GM13976 (cell line): ENCODE measurements around the gene ERO1B.

Experiments used
- DNase-seq: peaks from one replicate; pipeline ENCODE4 v3.0.0; 2012; ENCODE audit warnings: low spot score
- in situ Hi-C: fragments of 300-500 bp; cut with MboI; formaldehyde crosslinking; loops from one replicate; pipeline ENCODE4 v1.12.0; 2022; ENCODE audit warnings: low sequenced_read_pairs, mixed read lengths, inconsistent platforms; ENCODE audit not compliant: unreplicated experiment
- TF ChIP-seq, protein P1 (sequence below): IDR thresholded peaks from 2 replicates; pipeline ENCODE4 v1.5.1; 2012; ENCODE audit warnings: borderline replicate concordance, mild to moderate bottlenecking; ENCODE audit not compliant: insufficient read depth; ENCODE audit errors: extremely low read depth, missing control alignments, control extremely low read depth

Gene ERO1B

DNA sequence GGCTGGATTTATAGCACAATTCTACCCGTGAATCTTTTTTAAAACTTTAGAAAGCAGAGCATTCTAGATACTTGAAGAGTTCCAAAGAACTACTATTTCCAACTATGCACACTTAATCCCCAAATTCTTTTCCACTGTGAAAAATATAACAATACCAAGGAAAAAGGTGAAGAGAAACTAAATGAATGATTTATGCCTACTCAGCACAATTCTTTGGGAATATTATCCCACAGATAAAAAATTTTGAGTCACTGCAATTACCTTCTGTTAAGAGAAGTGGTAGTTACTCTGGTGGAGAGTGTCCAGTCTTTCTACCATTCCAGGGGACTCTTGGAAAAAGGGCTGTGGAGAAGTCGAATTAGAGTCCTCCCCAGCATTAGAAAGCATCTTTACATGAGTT is 39.2 kb downstream of the ERO1B start:
- DNase-seq, result no peak
- in situ Hi-C loops, result no loop called here
- TF ChIP-seq, protein P1, sequence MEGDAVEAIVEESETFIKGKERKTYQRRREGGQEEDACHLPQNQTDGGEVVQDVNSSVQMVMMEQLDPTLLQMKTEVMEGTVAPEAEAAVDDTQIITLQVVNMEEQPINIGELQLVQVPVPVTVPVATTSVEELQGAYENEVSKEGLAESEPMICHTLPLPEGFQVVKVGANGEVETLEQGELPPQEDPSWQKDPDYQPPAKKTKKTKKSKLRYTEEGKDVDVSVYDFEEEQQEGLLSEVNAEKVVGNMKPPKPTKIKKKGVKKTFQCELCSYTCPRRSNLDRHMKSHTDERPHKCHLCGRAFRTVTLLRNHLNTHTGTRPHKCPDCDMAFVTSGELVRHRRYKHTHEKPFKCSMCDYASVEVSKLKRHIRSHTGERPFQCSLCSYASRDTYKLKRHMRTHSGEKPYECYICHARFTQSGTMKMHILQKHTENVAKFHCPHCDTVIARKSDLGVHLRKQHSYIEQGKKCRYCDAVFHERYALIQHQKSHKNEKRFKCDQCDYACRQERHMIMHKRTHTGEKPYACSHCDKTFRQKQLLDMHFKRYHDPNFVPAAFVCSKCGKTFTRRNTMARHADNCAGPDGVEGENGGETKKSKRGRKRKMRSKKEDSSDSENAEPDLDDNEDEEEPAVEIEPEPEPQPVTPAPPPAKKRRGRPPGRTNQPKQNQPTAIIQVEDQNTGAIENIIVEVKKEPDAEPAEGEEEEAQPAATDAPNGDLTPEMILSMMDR, result no peak

DNA sequence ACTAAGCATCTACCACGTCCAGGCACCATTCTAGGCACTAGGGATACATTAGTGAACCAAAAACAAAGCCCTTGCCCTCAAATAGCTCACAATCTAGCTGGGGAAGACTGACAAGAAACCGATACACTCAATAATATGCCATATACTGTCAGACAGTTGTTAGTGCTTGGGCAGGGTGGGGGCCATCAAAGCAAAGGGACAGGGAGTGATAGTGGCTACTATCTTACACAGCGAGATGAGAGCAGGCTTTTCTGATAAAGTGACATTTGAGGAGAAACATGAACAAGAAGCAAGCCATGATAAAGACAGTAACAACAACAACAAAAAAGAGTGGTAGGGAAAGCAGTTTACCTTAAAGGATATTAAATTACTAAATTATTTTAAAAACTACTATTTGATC is 41.1 kb downstream of the ERO1B start:
- in situ Hi-C loops, result no loop called here
- TF ChIP-seq, protein P1, result no peak
- DNase-seq, result no peak

DNA sequence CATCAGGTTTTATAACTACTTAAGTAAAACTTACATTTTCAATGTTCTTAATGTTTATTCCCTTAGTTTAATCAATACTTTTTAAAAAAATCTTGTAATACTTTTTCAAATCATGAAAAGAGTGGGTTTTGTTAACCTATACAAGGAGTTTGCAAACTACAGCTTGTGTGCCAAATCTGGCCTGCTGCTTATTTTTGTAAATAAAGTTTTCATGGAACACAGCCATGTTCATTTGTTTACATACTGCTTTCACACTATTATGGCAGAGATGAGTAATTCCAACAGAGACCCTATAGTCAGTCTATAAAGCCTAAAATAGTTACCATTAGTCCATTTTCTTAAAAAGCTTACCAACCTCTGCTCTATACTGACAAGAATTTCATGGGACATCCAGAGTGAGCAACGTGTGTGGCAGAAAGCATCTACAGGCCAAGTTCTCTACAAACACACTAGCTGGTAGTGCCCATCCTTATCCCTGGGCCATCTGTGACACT is 42.6 kb downstream of the ERO1B start:
- in situ Hi-C loops, result no loop called here
- no peak for DNase-seq
- TF ChIP-seq, protein P1, result no peak

DNA sequence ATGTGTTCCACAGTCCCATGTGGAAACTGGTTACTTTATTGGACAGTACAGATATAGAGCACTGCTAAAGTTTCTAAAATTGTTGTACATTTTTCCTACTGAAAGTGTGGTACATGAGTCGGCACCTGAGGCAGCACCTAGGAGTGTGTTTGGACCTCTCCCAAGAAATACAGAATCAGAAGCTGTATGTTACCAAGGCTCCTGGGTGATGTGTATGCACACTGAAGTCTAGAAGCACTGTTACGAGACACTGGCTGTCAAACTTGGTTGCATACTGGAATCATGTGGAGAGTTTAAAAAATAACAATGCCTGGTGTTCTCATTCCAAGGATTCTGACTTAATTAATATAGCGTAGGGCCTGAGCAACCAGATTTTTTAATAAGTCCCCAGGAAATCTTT is 46.6 kb downstream of the ERO1B start:
- no peak for DNase-seq
- in situ Hi-C loops, result no loop called here
- TF ChIP-seq, protein P1, result no peak

DNA sequence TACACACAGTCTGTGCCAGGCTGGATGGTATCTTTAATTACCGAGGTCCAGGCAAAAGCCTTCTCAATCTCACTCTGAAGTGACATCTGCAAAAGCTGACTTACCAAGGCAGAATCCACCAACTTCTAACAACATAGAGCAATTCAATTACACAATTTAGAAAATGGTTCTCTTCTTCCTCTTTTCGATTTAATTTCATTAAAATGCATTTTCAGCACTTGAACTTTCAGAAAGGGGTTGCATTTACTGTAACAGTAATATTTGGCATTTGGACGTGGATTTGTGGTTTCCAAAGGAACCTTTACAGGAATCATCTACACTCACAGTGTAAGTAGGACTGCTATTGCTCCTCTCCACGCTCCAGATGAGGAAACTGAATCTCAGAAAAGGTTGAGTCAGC is 53.3 kb downstream of the ERO1B start:
- DNase-seq, result no peak

DNA sequence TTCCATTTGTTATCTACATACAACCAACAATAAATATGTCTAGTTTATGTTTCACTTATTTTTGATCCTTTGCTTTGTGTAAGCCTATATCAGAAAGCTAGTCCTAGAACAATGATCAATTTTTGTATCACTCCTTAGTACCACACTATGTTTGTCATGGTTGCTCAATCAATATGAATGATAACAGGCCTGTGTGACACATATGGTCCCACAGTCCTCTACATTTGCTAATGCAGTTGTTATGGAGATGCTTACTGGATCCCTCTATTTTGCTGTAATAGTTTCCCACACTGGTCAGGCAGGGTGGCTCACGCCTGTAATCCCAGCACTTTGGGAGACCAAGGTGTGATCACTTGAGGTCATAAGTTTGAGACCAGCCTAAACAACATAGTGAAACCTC is 59.1 kb downstream of the ERO1B start:
- no peak for DNase-seq
- TF ChIP-seq, protein P1, result no peak
- in situ Hi-C loops, result no loop called here

More for the DNA sequence above, 53.3 kb downstream of the ERO1B start:
- TF ChIP-seq, protein P1, result no peak
- in situ Hi-C loops, result no loop called here

DNA sequence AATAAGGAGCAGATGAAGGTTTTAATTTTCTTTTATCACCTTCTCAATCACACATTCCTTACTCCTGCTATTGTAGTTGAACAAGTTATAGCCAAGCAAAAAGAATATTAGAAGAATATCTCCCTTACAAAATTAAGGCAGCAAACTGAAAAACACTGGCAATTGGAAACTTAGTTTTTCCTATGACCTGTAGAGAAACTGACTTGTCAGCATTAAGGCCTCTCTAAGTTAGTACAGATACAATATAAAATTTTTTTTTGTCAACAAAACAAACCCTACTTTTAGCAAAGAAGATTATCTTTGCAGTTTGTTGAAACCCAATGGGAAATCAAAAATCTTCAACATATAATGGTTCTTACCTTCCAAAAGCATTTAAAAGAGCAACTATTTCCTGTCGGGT is 61.3 kb downstream of the ERO1B start:
- TF ChIP-seq, protein P1, result no peak
- in situ Hi-C loops, result no loop called here
- DNase-seq, result no peak
